H1 (cell line): ENCODE results near the gene OR1K1.

ENCODE experiments used
- CBX8 ChIP-seq: fragments of 300-800, 300-1000 bp; sonication (generic); IDR thresholded peaks from 2 replicates; pipeline ENCODE4 v1.7.1; 2016; ENCODE audit warnings: low read depth, low read length, borderline replicate concordance
- CTCF ChIP-seq, 3 experiments: IDR thresholded peaks; 1 replicate in 2 of 3; 2 replicates in 1 of 3; pipeline versions ENCODE4 v1.5.1 to v1.6.1; 2011; ENCODE audit warnings: low read length in 3 of 3, mild to moderate bottlenecking in 3 of 3, inconsistent platforms in 2 of 3, low read depth in 1 of 3, moderate library complexity in 1 of 3; ENCODE audit not compliant: insufficient read depth in 1 of 3; ENCODE audit errors: control extremely low read depth in 1 of 3
- EZH2 ChIP-seq: fragments of 200-600 bp; sonication (generic); IDR thresholded peaks from 2 replicates; pipeline ENCODE4 v1.7.1; 2012; ENCODE audit warnings: low read depth, mild to moderate bottlenecking, moderate library complexity, low read length, inconsistent platforms; ENCODE audit not compliant: severe bottlenecking
- GABPA ChIP-seq: IDR thresholded peaks from 2 replicates; pipeline ENCODE4 v1.6.1; 2011; ENCODE audit warnings: mild to moderate bottlenecking, low read length, moderate library complexity, borderline replicate concordance; ENCODE audit not compliant: insufficient read depth
- JUND ChIP-seq: IDR thresholded peaks from 2 replicates; pipeline ENCODE4 v1.6.1; 2011; ENCODE audit warnings: mild to moderate bottlenecking, improper control_type of control experiment, low read length
- KDM1A ChIP-seq: fragments of 200-600, 300-600 bp; sonication (generic); IDR thresholded peaks from 2 replicates; pipeline ENCODE4 v1.7.1; 2016; ENCODE audit warnings: mild to moderate bottlenecking, low read length, borderline replicate concordance
- NRF1 ChIP-seq: IDR thresholded peaks from 2 replicates; pipeline ENCODE4 v1.6.1; 2011; ENCODE audit warnings: mild to moderate bottlenecking, low read depth, low read length, improper control_type of control experiment
- POLR2A ChIP-seq, 2 experiments: IDR thresholded peaks; 1 replicate in 1 of 2; 2 replicates in 1 of 2; pipeline ENCODE4 v1.6.1; 2011; ENCODE audit warnings: low read depth in 2 of 2, low read length in 2 of 2, mild to moderate bottlenecking in 2 of 2; ENCODE audit errors: control extremely low read depth in 1 of 2
- RAD21 ChIP-seq, 2 experiments: IDR thresholded peaks in 1 of 2; conservative IDR thresholded peaks in 1 of 2; 2 replicates each; pipeline ENCODE4 v1.6.1; 2011; ENCODE audit warnings: low read depth in 2 of 2, low read length in 2 of 2, improper control_type of control experiment in 1 of 2, inconsistent platforms in 1 of 2, mild to moderate bottlenecking in 1 of 2, moderate library complexity in 1 of 2
- SIN3A ChIP-seq, 2 experiments: IDR thresholded peaks in 1 of 2; conservative IDR thresholded peaks in 1 of 2; 2 replicates each; pipeline ENCODE4 v1.6.1; 2011 to 2012; ENCODE audit warnings: low read length in 2 of 2, improper control_type of control experiment in 1 of 2, low read depth in 1 of 2, mild to moderate bottlenecking in 1 of 2
- SIX5 ChIP-seq: IDR thresholded peaks from 2 replicates; pipeline ENCODE4 v1.6.1; 2011; ENCODE audit warnings: mild to moderate bottlenecking, low read depth, low read length
- SP1 ChIP-seq: IDR thresholded peaks from 2 replicates; pipeline ENCODE4 v1.6.1; 2011; ENCODE audit warnings: low read depth, low read length
- TAF1 ChIP-seq: IDR thresholded peaks from 2 replicates; pipeline ENCODE4 v1.6.1; 2011; ENCODE audit warnings: mild to moderate bottlenecking, low read depth, low read length
- USF2 ChIP-seq: IDR thresholded peaks from 2 replicates; pipeline ENCODE4 v1.6.1; 2011; ENCODE audit warnings: low read length, improper control_type of control experiment

- TF ChIP-seq SIX5 (no peak), TAF1 (no peak), RAD21 (IDR thresholded peaks at IDR 0.05 in 1 of 2, conservative IDR thresholded peaks at IDR 0.05 in 1 of 2; ENCODE audit: low read depth in 2 of 2, low read length in 2 of 2) (no peak), SP1 (no peak), SIN3A (conservative IDR thresholded peaks at IDR 0.05 in 1 of 2, IDR thresholded peaks at IDR 0.05 in 1 of 2; ENCODE audit: low read depth in 1 of 2, low read length in 2 of 2) (no peak; a peak in 1 of 4 replicates), GABPA (no peak), CTCF (IDR thresholded peaks at IDR 0.05; ENCODE audit: control extremely low read depth in 1 of 3, insufficient read depth in 1 of 3, low read depth in 1 of 3, low read length in 3 of 3) (no peak), NRF1 (no peak), KDM1A (no peak), EZH2 (no peak), JUND (no peak), POLR2A (IDR thresholded peaks at IDR 0.05; ENCODE audit: control extremely low read depth in 1 of 2, low read depth in 2 of 2, low read length in 2 of 2) (peak in 1 of 2 experiments; percentile 9; a peak in 1 of 3 replicates), USF2 (no peak), CBX8 (no peak)
These were observed 27.8 kb downstream of the OR1K1 start for GRCh38 chr9:122827761-122828093.
